Stimulated activated memory B cell treated with anti-CD40 and anti-IgM and Interleukin-4, amounts not matched to agents 10 μg/mL and 1 μg/mL and 100 μg/mL, for 72 hours (primary cell): ENCODE measurements around the gene GGTLC1.
A peak's percentile ranks its signal among the peaks of the same experiment; 100 is the strongest.

ENCODE experiments used
- ATAC-seq: fragments of 150-1000 bp; cut with Tn5 transposase; 2 replicates; pipeline ENCODE4 v1.10.0; 2021
- H3K27ac Mint-ChIP-seq: one replicate; pipeline ENCODE4 v1.8.0; 2022; ENCODE audit warnings: mild to moderate bottlenecking, mixed read lengths
- H3K27me3 Mint-ChIP-seq: one replicate; pipeline ENCODE4 v1.8.0; 2022; ENCODE audit warnings: mixed read lengths
- H3K36me3 Mint-ChIP-seq: one replicate; pipeline ENCODE4 v1.8.0; 2022; ENCODE audit warnings: mixed read lengths
- H3K4me1 Mint-ChIP-seq: one replicate; pipeline ENCODE4 v1.8.0; 2022; ENCODE audit warnings: mixed read lengths
- H3K4me3 Mint-ChIP-seq: one replicate; pipeline ENCODE4 v1.8.0; 2022; ENCODE audit warnings: mild to moderate bottlenecking, moderate library complexity, mixed read lengths
- H3K9me3 Mint-ChIP-seq: one replicate; pipeline ENCODE4 v1.8.0; 2022; ENCODE audit warnings: mixed read lengths

Gene GGTLC1

DNA sequence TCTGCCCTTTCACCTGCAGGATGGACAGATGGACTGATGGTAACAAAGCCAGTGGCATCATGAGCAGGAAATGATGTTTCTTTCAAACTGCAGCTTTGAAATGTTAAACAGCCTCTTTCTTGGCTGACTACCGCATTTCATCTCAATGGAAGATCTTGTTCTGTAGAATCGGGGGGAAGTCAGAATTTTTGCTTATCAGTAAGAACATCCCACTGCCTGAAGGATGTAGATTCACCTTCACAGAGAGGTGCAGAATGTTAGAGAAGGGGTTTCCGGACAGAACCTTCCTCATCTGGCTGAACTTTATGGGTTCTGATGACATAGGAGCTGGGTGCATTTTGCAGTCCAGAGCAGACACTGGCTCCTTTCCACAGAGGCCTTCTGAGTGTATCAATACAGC, 32.7 kb downstream of the GGTLC1 start:
- Mint-ChIP-seq H3K4me1 (no peaks in the 10 kb centered on the region), H3K9me3 (no peaks in the 10 kb centered on the region), H3K27ac (no peak overlapping the region)

DNA sequence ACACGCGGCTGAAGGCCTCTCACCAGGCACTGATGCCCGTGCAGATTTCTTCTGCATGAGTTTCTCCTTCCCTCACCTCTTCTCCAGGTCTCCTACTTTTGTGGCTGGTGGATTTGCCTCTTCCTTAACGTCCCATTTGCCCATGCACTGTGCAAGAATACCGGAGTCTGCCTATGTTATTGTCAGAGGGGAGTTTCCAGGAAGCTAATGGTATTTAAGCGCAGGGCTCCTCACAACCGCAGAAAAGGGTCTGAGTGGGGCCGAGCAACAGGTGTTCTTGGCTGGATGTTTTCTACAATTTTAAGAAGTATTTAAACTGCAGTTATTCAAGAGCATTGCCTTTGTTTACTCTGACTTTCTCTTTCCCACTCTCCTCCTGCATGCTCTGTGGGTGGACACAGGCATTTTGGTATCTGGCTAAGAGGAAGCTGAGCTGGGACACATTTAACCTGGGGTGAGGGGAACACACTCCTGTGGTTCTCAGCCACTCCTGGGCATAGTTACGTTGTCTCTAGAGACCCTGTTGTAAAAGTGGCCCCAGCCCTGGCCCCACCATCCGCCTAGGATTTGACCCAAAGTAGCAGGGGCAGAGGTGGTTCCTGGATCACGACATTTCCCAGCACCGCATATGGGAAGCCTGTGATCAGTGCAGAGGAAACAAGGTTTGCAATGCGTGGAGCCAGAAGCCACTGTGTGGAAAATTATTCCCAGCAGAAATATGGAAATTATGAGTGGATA, 34.4 kb downstream of the GGTLC1 start:
- H3K9me3 Mint-ChIP-seq: no peaks in the 10 kb centered on the region
- H3K27ac Mint-ChIP-seq: no peak overlapping the region
- no peak for ATAC-seq
- H3K36me3 Mint-ChIP-seq: no peaks in the 10 kb centered on the region
- H3K4me3 Mint-ChIP-seq: no peak overlapping the region
- H3K4me1 Mint-ChIP-seq: no peaks in the 10 kb centered on the region
- H3K27me3 Mint-ChIP-seq: peaks cover 9% of the 10 kb centered on the region

More for the DNA sequence above, 32.7 kb downstream of the GGTLC1 start:
- peaks cover 9% of the 10 kb centered on the region for H3K27me3 Mint-ChIP-seq
- no peaks in the 10 kb centered on the region for H3K36me3 Mint-ChIP-seq
- no peak for ATAC-seq
- H3K4me3 Mint-ChIP-seq: no peak overlapping the region

GRCh38 chr20:23946206-23946605, 42.4 kb downstream of the GGTLC1 start:
- no peak for ATAC-seq
- no peaks in the 10 kb centered on the region for H3K9me3 Mint-ChIP-seq

DNA sequence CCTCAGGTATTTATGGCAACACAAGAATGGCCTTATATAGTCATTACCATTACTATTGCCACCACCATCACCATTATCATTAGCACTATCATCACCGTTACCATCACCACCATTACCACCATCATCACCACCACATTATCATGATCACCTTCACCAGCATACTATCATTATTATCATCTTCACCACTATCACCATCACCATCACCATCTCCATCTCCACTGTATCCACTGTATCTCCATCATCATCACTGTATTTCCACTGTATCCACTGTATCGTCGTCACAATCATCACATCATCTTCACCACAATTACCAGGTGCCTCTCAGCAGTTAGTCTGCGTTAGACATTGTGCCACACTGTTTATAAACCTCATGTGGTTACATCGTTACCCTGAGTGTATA, 45.3 kb downstream of the GGTLC1 start:
- Mint-ChIP-seq H3K27me3 (no peaks in the 10 kb centered on the region), H3K4me3 (no peak overlapping the region), H3K27ac (no peak overlapping the region), H3K4me1 (no peaks in the 10 kb centered on the region), H3K9me3 (no peaks in the 10 kb centered on the region), H3K36me3 (no peaks in the 10 kb centered on the region)
- no peak for ATAC-seq

More at GRCh38 chr20:23946206-23946605, 42.4 kb downstream of the GGTLC1 start:
- no peak overlapping the region for H3K27ac Mint-ChIP-seq
- no peaks in the 10 kb centered on the region for H3K36me3 Mint-ChIP-seq
- H3K4me1 Mint-ChIP-seq: no peaks in the 10 kb centered on the region
- H3K4me3 Mint-ChIP-seq: no peak overlapping the region
- no peaks in the 10 kb centered on the region for H3K27me3 Mint-ChIP-seq

DNA sequence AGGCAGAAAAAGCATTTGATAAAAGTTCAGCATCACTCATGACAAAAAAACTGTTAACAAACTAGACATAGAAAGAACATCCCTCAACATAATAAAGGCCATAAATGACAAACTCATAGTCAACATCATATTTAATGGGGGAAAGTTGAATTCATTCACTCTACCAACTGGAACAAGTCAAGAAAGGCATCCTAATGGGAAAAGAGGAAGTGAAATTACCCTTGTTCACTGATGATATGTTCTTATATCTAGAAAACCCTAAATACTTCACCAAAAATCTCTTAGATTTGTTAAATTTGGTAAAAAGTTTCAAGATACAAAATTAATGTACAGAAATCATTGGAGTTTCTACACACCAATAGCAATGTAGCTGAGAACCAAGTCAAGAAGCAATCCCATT, 48.9 kb downstream of the GGTLC1 start:
- no peak for ATAC-seq
- peaks cover 11% of the 10 kb centered on the region for H3K27me3 Mint-ChIP-seq

DNA sequence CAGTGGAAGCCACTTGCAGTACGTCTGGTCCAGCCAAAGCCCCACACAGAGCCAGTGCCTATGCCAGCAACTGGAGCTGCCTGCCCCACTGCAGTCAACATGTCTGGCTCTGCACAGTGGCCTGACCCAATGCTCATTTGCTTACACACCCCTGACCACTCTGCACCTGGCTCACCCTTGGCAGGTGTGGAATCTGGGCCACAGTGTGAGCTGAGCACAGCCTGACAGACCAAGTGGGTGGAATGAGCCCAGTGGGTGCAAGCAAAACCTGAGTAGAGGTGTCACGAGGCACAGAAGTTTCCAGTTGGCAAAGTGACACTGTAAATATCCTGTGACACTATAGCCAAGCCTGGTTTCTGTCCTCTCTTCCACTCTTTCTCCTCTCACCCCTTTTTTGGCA, 49.5 kb downstream of the GGTLC1 start:
- Mint-ChIP-seq H3K4me3 (no peak overlapping the region), H3K9me3 (no peaks in the 10 kb centered on the region), H3K27ac (no peak overlapping the region), H3K4me1 (no peaks in the 10 kb centered on the region), H3K36me3 (no peaks in the 10 kb centered on the region), H3K27me3 (peaks cover 11% of the 10 kb centered on the region)
- ATAC-seq: no peak

More for the DNA sequence above, 48.9 kb downstream of the GGTLC1 start:
- Mint-ChIP-seq H3K4me1 (no peaks in the 10 kb centered on the region), H3K36me3 (no peaks in the 10 kb centered on the region), H3K4me3 (no peak overlapping the region), H3K27ac (no peak overlapping the region), H3K9me3 (no peaks in the 10 kb centered on the region)

- H3K9me3 Mint-ChIP-seq: no peaks in the 10 kb centered on the region
- H3K27me3 Mint-ChIP-seq: peaks cover 11% of the 10 kb centered on the region
- no peaks in the 10 kb centered on the region for H3K4me1 Mint-ChIP-seq
- H3K4me3 Mint-ChIP-seq: no peak overlapping the region
- H3K27ac Mint-ChIP-seq: no peak overlapping the region
- H3K36me3 Mint-ChIP-seq: no peaks in the 10 kb centered on the region
- no peak for ATAC-seq
Measured at GRCh38 chr20:23938118-23938438, 50.5 kb downstream of the GGTLC1 start.

DNA sequence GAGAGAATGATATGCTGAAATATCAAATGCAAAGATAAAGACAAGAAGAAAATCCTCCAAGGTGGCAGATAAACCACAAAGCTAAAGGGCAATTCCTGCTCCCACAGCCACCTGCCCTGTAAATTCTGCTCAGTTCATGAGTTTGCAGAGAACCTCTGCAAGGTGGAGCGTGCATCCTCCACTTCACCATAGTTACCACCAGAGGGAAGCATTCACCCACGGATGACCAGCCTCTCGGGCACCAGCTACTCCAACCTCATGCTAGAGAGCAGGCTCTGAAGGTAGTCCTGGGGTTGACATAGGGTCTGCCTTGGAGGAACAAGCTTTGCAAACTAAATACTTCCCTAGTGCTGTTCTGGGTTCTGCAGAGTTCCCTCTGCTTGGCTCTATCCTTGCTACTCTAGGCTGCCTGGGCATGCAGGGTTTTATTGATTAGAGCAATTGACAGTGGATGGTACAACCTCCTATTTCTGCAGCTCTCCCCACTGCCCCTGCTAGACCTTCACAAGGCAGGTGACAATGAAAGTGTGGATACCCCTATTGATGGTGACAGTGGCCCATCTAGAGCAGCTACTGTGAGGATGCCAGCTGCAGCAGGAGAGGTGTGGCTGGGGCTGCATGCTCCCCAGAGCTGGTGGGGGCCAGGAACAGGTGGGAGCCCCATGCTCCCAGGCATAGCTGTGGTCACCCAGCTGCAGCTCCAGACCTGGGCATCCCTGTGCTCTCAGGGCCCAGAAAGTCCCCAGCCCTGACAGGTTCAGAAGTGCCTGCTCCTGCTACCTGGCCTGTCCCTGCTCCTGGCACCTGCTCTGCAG, 51.1 kb downstream of the GGTLC1 start:
- Mint-ChIP-seq H3K4me3 (no peak overlapping the region), H3K9me3 (no peaks in the 10 kb centered on the region), H3K27ac (no peak overlapping the region), H3K27me3 (peaks cover 11% of the 10 kb centered on the region), H3K4me1 (no peaks in the 10 kb centered on the region), H3K36me3 (no peaks in the 10 kb centered on the region)
- peak; percentile 78 for ATAC-seq
